PC-3 (cell line): Measurements from ENCODE around the gene ADAM11. TPM values are rescaled to one million over a fixed set of nuclear protein-coding genes. Genes with fewer than 3 reads are reported as not detected.
"Not testable (repeated sequence)": the region's sequence is repeated elsewhere in the genome, so short reads cannot be mapped to it uniquely, and the experiment has no call there.

Experiments
- ATAC-seq: fragments of 200-7000 bp; cut with Tn5 transposase; 2 replicates; pipeline ENCODE4 v1.9.1; 2020; ENCODE audit warnings: mild to moderate bottlenecking, moderate library complexity
- BruUV-seq: library from RNA; stranded (reverse); fragments of 400-500 nt; replicated peaks from 2 replicates; lab custom pipeline; 2021; lab: Mats Ljungman, UMichigan
- CTCF ChIA-PET: fragments of 300-600 bp; sonication (Branson Sonifier 250); formaldehyde crosslinking; loops from one replicate; lab custom pipeline; 2022; ENCODE audit warnings: antibody characterized with exemption; lab: Charles Lee
- POLR2A ChIA-PET: fragments of 300-600 bp; sonication (Branson Sonifier 250); formaldehyde crosslinking; loops from one replicate; lab custom pipeline; 2022; ENCODE audit warnings: antibody characterized with exemption; ENCODE audit not compliant: unreplicated experiment; lab: Charles Lee
- DNase-seq: peaks from one replicate; pipeline ENCODE4 v3.0.0-alpha.2; 2015
- H2AFZ ChIP-seq: fragments of 300-600 bp; sonication (generic); 2 replicates; pipeline ENCODE4 v1.6.0; 2016; ENCODE audit warnings: antibody characterized with exemption, low read length
- H3F3A ChIP-seq: fragments of 300-600 bp; sonication (generic); one replicate; pipeline ENCODE4 v1.6.0; 2017; ENCODE audit warnings: antibody characterized with exemption, low read length, control low read depth, mild to moderate bottlenecking; ENCODE audit not compliant: unreplicated experiment
- H3K27ac ChIP-seq: fragments of 300-600 bp; sonication (generic); 2 replicates; pipeline ENCODE4 v1.5.1; 2016; ENCODE audit warnings: mild to moderate bottlenecking, low read length
- H3K27me3 ChIP-seq: fragments of 300-600 bp; sonication (generic); 2 replicates; pipeline ENCODE4 v1.6.1; 2016; ENCODE audit warnings: low read length, mixed read lengths
- H3K36me3 ChIP-seq: fragments of 300-600 bp; sonication (generic); 2 replicates; pipeline ENCODE4 v1.6.1; 2016; ENCODE audit warnings: low read depth, mixed run types, low read length, mixed read lengths
- H3K4me1 ChIP-seq: fragments of 300-600 bp; sonication (generic); 2 replicates; pipeline ENCODE4 v1.5.1; 2016; ENCODE audit warnings: low read length; ENCODE audit not compliant: insufficient read depth
- H3K4me2 ChIP-seq: fragments of 300-600 bp; sonication (generic); 2 replicates; pipeline ENCODE4 v1.6.0; 2016; ENCODE audit warnings: low read length
- H3K4me3 ChIP-seq: fragments of 300-600 bp; sonication (generic); 2 replicates; pipeline ENCODE4 v1.5.1; 2016; ENCODE audit warnings: mild to moderate bottlenecking, low read length, mixed read lengths
- H3K79me2 ChIP-seq: fragments of 300-600 bp; sonication (generic); 2 replicates; pipeline ENCODE4 v1.6.1; 2017; ENCODE audit warnings: low read length, mixed read lengths
- H3K9ac ChIP-seq: fragments of 300-600 bp; sonication (generic); 2 replicates; pipeline ENCODE4 v1.6.0; 2016; ENCODE audit warnings: mild to moderate bottlenecking, low read length
- H3K9me2 ChIP-seq: fragments of 300-600 bp; sonication (generic); replicated peaks from 2 replicates; pipeline ENCODE4 v1.6.1; 2016; ENCODE audit warnings: mixed run types, low read length, mixed read lengths
- H3K9me3 ChIP-seq: fragments of 300-600 bp; sonication (generic); 2 replicates; pipeline ENCODE4 v1.6.1; 2016; ENCODE audit warnings: low read length, mixed read lengths
- H4K20me1 ChIP-seq: fragments of 300-600 bp; sonication (generic); 2 replicates; pipeline ENCODE4 v1.6.1; 2016; ENCODE audit warnings: low read length, mixed read lengths
- EZH2 ChIP-seq: fragments of 300-600 bp; sonication (generic); IDR thresholded peaks from one replicate; pipeline ENCODE4 v1.6.1; 2017; ENCODE audit warnings: antibody characterized with exemption, mild to moderate bottlenecking, low read length; ENCODE audit not compliant: unreplicated experiment
- EZH2phosphoT487 ChIP-seq: fragments of 300-600 bp; sonication (generic); IDR thresholded peaks from 2 replicates; pipeline ENCODE4 v1.6.1; 2018; ENCODE audit warnings: mild to moderate bottlenecking, antibody characterized with exemption, low read length, borderline replicate concordance
- intact Hi-C: fragments of 100-400 bp; cut with micrococcal nuclease; formaldehyde crosslinking; loops from 2 replicates; pipeline ENCODE4 v1.9.0; 2023
- total RNA-seq: library from RNA; depleted of rRNA; stranded (reverse); fragments of >200 nt; gene quantifications from 2 replicates; pipeline ENCODE4 v1.2.3, GENCODE V29; 2014
- TF ChIP-seq, protein P1 (sequence below): fragments of 300-600 bp; sonication (generic); conservative IDR thresholded peaks from 2 replicates; pipeline ENCODE4 v1.5.1; 2017; ENCODE audit warnings: antibody characterized with exemption, low read depth, mild to moderate bottlenecking, low read length

Gene ADAM11
- total RNA-seq, 1 experiment from 2014 or later, result 2.9 TPM

DNA sequence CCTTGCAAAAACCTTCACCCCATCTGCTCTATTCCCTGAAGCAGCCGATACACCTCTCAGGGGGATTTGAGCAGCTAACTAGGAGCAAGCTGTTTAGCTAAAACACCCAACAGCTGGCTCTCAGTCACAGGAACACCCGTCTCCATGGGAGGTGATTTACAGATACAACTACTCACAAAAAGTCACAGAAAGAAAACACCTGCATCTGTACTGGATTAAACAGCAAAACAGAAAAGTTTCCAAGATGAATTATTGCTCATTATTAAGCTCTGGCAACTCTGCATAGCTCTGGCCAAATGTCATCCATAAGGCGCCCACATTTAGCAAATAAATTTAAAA, 49.0 kb downstream of the ADAM11 start:
- POLR2A ChIA-PET, result no interaction called here
- Histone ChIP-seq H3K27me3 (no peaks in the 10 kb centered on the region), H3K79me2 (peaks cover 20% of the 10 kb centered on the region; the same call in 1 of the 2 replicates), H4K20me1 (no peaks in the 10 kb centered on the region), H3K27ac (no peak overlapping the region), H2AFZ (no peak overlapping the region), H3K9me2 (no peaks in the 10 kb centered on the region), H3K4me3 (no peak overlapping the region), H3K9me3 (no peaks in the 10 kb centered on the region), H3K9ac (no peak overlapping the region), H3K36me3 (peaks cover 22% of the 10 kb centered on the region), H3K4me1 (no peaks in the 10 kb centered on the region; the same call in 1 of the 2 replicates), H3K4me2 (no peak overlapping the region), H3F3A (no peaks in the 10 kb centered on the region)
- TF ChIP-seq EZH2phosphoT487 (no peak), EZH2 (no peak)
- TF ChIP-seq, protein P1, sequence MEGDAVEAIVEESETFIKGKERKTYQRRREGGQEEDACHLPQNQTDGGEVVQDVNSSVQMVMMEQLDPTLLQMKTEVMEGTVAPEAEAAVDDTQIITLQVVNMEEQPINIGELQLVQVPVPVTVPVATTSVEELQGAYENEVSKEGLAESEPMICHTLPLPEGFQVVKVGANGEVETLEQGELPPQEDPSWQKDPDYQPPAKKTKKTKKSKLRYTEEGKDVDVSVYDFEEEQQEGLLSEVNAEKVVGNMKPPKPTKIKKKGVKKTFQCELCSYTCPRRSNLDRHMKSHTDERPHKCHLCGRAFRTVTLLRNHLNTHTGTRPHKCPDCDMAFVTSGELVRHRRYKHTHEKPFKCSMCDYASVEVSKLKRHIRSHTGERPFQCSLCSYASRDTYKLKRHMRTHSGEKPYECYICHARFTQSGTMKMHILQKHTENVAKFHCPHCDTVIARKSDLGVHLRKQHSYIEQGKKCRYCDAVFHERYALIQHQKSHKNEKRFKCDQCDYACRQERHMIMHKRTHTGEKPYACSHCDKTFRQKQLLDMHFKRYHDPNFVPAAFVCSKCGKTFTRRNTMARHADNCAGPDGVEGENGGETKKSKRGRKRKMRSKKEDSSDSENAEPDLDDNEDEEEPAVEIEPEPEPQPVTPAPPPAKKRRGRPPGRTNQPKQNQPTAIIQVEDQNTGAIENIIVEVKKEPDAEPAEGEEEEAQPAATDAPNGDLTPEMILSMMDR, result no peak
- ATAC-seq (no peak), DNase-seq (no peak)
- CTCF ChIA-PET, result no interaction called here
- intact Hi-C loops, result no loop called here
- BruUV-seq, result no TSS peak

DNA sequence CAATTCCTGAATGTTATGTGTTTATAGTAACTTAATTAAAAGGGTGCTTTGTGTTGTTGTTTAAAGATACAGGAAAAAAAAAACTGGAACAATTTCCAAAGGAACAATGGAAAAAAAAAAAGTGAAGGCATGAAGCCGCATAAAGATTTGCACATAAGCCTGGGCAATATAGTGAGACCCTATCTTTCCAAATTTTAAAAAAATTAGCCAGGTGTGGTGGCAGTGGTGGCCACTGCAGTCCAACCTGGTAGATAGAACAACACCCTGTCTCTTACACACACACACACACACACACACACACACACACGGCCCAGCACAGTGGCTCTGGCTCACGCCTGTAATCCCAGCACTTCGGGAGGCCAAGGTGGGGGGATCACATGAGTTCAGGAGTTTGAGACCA, 49.4 kb downstream of the ADAM11 start:
- Histone ChIP-seq H3K36me3 (peaks cover 22% of the 10 kb centered on the region), H3K4me2 (no peak overlapping the region)
- CTCF ChIA-PET, result no interaction called here

DNA sequence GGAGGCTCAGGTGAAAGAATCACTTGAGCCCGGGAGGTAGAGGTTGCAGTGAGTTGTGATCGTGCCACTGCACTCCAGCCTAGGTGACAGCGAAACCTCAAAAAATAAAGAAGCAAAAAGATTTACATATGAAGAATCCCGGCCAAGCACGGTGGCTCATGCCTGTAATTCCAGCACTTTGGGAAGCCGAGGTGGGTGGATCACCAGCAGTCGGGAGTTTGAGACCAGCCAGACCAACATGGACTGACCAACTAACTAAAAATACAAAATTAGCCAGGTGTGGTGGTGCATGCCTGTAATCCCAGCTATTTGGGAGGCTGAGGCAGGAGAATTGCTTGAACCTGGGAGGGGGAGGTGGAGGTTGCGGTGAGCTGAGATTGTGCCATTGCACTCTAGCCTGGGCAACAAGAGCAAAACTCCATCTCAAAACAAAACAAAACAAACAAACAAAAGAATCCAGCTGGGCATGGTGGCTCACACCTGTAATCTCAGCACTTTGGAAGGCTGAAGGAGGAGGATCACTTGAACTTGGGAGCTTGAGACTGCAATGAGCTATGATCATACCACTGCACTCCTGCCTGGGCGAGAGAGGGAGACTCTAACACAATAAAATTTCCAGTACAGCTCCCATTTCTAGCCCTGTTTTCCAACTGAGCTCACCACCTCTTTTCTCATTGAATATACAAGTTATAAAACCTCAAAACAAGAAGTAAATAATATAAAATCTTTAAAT, 50.0 kb downstream of the ADAM11 start:
- H3K4me3 ChIP-seq, H3K4me1 ChIP-seq, H3F3A ChIP-seq, H2AFZ ChIP-seq, CTCF ChIA-PET, BruUV-seq, H3K4me2 ChIP-seq, H3K9me2 ChIP-seq, H3K9ac ChIP-seq, DNase-seq, H4K20me1 ChIP-seq, H3K9me3 ChIP-seq, H3K27me3 ChIP-seq, POLR2A ChIA-PET, H3K27ac ChIP-seq, ATAC-seq, intact Hi-C loops: not testable (repeated sequence)
- peaks cover 22% of the 10 kb centered on the region; the same call in 1 of the 2 replicates for H3K79me2 ChIP-seq
- H3K36me3 ChIP-seq, result peaks cover 16% of the 10 kb centered on the region

More for the DNA sequence above, 49.4 kb downstream of the ADAM11 start:
- Histone ChIP-seq H3K79me2 (peaks cover 22% of the 10 kb centered on the region; the same call in 1 of the 2 replicates), H3K9ac (no peak overlapping the region), H2AFZ (no peak overlapping the region), H3K9me3 (no peaks in the 10 kb centered on the region), H3F3A (no peaks in the 10 kb centered on the region), H3K4me1 (no peaks in the 10 kb centered on the region; the same call in 1 of the 2 replicates), H4K20me1 (no peaks in the 10 kb centered on the region), H3K4me3 (no peak overlapping the region), H3K27me3 (no peaks in the 10 kb centered on the region), H3K27ac (no peak overlapping the region), H3K9me2 (no peaks in the 10 kb centered on the region)
- intact Hi-C loops, result no loop called here
- TF ChIP-seq, protein P1, result no peak
- TF ChIP-seq EZH2phosphoT487, result no peak
- no peak for TF ChIP-seq EZH2
- POLR2A ChIA-PET, result no interaction called here
- ATAC-seq (no peak), DNase-seq (no peak)
- BruUV-seq, result no TSS peak
